Articular chondrocyte of knee joint (primary cell): ENCODE results near the gene DPYSL3. TPM values are rescaled to one million over a fixed set of nuclear protein-coding genes. Genes with fewer than 3 reads are reported as not detected.

Experiments
- small RNA-seq: library from RNA; depleted of rRNA; stranded (forward); fragments of <200 nt; gene quantifications from one replicate; pipeline ENCODE3, GENCODE V24; 2012
- total RNA-seq: library from RNA; depleted of rRNA; stranded (reverse); fragments of >200 nt; gene quantifications from 2 replicates; pipeline ENCODE4 v1.2.3, GENCODE V29; 2012

DPYSL3 gene
- total RNA-seq = 111 and 122 TPM in 2 replicates

DNA sequence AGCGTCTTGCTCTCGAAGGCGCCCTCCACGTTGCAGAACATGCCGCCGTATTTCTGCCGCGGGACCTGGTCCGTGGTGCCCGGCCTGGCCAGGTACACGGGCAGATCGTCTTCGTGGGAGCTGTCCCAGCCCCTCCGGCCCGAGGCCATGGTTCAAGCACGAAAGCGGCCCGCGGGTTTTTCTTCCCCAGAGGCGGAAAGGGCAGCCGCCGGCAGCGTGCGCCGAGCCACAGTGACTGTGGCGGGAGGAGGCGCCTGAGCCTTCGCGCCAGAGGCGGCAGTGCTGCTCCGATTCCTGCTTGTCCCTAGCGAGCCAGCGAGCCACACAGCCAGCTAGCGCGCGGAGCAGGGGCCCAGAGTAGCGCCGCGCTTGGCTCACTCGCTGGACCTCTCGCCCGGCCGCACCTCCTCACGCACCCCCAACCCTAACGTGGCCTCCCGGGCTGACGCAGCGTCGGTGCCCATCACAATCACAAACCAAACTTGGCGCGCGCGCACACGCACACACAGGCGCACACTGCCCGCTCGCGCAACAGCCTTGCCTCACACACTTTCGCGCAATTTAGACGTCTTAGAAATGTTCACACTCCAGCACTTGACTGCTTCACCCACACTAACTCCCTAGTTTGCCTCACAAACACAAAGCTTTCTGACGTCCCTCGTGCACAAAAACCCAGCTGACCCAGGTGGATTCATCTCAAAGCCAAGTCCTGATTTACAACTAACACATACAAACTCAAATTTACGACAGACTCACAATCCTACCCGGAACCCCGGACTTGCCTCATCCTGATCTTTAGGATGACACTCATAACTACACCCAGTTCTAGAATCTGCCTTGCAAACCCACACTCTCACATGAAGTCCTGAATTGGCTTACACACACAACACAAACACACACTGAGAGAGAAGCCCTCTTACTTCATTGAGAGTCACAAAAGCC lies at the start of gene DPYSL3:
TSS of gene DPYSL3 (minus strand) at position 359 of the 942 bp plus-strand sequence. CDS start at position 149, 210 bp downstream.

Small RNAs within 50 kb of the gene (small RNA-seq; reads per million reads assigned to genes)
- not detected for gene AC011373.1
